Stimulated activated CD8-positive, alpha-beta memory T cell treated with anti-CD3 and anti-CD28 coated beads, Interleukin-15, amount 100 ng/mL, for 4 hours (primary cell): ENCODE results near the gene FBXO42.

Source experiments
- DNase-seq, 2 donors: peaks; one replicate each; pipeline ENCODE4 v3.0.0-alpha.2; 2020; ENCODE audit warnings: low read depth in 2 of 2

FBXO42 gene

DNA sequence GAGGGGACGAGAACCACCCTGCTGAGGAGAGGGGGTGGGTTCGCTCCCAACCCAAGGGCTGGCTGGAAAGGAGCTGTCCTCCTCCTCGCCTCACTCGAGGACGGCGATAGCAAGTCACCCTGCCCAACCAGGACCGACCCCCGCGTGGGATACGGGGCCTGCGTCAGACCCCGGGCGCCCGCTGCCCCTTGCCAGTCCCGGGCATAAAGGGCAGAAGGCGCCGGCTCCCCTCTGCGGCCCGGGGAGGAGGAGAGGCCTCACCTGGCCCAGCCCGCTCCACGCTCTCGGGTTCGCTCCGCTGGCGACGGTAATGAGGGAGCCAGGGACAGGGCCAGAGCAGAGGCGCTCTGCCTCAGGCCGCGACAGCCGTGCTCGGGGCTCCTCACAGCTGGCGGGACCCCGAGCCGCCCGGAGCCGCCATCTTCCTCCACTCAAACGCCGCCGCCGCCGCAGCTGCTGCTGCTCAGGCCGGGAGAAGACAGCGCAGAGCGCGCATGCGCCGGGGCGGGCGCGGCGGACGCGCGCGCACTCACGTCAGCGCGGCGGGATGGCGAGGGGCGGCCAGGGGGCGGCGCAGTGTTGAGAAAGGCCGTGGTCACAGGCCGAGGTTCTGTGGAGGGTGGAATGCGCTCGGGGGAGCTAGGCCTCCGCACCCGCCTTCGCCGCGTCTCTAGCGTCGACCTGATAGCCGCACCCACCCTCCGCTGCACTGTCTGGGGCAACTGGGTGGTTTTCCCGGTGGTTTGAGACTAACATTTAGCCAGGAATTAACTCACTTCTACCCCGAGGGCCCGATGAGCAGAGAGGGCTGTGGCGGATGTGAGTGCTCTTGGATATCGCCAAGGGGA is at the start of gene FBXO42:
Gene FBXO42 (minus strand): TSS at position 487 of the 848 bp plus-strand sequence. CDS start 37,062 bp downstream, outside the sequence.
- DNase-seq: peak; percentile 73 to 90

DNA sequence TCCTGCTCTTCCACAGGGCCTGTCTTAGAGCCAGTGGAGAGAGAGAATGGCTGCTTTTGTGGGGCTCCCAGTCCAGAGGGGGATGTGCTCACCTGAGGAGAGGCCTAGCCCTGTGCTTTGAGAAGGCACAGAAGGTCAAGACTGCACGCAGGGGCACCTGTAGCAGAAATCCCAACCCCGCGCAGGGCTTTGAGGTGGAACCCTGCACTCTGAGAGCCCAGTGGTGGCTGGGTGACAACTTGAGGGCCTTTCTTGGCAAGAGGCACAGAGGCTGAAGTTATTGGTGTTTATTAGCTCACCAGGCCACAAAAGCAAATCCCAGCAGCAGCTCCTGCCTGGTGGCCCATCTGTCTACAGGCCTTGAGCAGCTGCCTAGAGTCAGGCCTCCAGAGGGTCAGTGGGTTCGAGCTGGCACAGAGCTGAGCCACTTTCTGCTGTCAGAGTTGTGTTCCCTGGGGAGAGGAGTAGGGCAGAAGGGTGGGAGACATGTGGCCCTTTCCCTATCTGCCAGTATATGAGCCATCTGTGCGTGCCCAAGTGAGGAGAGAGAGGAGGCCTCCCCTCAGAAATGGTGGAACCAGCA is 46.2 kb upstream of the FBXO42 start:
- DNase-seq: no peak

DNA sequence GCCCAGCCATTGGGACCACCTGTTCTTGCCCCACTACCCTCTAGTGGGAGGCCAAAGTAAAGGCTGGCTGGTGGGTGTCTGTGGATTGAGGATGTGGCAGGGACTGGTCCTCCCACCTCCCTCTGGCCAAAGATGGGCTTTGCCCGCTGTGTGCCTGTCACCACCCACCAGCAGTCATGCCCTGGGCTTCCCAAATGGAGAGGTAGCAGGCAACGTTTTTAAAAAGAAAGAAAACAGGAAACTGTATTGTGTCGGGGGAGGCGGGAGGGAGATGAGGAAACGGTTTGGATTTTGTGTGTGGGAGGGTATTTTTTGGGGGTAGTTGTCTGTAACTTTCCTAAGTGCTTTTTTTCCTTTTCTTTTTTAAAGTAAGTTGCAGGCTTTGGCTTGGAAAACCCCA is 44.8 kb upstream of the FBXO42 start:
- no peak for DNase-seq

DNA sequence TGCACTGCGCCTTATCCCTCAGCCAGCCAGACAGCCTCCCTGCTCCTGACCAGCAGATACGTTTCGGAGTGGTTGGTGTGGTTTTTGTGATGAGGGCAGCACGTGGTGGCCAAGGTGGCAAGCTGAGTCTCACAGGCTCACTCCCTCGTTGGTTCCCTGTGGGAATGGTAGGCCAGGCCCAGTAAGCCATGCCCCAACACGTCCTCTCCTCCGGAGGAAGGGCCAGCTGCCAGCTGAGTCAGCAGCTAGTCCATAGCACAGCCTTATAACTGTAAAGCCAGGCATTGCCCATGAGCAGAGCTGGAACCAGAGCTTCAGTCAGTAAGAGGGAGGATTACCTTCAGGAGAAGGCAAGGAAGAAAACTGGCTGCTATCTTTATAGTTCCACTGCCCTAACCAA is 44.3 kb upstream of the FBXO42 start:
- no peak for DNase-seq

DNA sequence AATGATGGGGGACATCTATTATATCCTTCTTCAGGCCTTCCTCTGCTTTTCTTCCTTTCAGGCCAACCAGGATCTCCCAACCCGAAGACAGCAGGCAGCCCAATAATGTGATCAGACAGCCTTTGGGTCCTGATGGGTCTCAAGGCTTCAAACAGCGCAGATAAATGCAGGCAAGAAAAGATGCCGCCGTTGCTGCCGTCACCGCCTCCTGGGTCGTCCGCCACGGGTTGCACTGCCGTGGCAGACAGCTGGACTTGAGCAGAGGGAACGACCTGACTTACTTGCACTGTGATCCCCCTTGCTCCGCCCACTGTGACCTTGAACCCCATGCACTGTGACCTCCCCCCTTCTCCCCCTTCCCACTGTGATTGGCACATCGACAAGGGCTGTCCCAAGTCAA is 42.7 kb upstream of the FBXO42 start:
- no peak for DNase-seq

DNA sequence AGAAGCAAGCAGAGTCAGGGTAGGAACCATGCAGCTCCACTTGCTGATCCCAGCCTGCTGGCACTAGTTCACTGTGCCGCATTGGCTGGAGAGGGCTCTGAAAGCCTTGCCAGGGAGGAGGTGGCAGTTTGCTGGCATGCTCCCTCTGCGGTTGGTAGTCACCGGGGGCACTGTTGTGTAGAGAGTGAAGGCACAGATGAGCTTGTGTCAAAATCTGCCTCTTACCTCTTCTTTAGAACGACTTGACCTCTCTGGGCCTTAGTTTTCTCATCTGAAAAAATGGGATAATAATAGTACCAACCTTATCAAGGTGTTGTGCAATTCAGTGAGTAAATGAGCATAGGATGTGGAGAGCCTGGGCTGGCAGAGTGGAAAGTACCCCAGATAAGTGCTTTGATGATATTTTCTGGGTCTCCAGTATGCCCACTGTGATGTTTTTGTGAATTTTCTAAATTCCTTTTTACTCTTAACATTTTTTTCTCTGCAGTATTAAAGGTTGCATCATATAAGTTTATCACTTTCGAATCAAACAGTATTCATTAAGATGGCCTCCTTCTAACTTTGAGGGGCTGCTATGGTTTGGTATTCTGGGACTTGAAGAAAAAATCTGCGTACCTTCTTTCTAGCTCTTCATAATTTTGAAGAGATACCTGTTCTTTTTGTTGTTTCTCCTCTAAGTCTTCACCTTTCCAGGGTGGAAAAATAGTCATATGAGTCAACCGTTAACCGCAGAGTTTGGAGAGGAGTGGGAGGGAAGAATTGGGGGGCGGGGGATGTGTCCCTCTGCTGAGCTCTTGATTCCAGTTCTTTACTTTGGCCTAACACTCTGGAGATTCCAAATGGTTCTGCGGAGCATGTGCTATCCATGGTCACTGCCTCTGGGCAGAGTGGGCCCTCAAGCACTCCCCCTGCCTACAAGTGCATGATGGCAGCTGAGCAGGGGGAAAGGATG is 41.6 kb upstream of the FBXO42 start:
- no peak for DNase-seq

DNA sequence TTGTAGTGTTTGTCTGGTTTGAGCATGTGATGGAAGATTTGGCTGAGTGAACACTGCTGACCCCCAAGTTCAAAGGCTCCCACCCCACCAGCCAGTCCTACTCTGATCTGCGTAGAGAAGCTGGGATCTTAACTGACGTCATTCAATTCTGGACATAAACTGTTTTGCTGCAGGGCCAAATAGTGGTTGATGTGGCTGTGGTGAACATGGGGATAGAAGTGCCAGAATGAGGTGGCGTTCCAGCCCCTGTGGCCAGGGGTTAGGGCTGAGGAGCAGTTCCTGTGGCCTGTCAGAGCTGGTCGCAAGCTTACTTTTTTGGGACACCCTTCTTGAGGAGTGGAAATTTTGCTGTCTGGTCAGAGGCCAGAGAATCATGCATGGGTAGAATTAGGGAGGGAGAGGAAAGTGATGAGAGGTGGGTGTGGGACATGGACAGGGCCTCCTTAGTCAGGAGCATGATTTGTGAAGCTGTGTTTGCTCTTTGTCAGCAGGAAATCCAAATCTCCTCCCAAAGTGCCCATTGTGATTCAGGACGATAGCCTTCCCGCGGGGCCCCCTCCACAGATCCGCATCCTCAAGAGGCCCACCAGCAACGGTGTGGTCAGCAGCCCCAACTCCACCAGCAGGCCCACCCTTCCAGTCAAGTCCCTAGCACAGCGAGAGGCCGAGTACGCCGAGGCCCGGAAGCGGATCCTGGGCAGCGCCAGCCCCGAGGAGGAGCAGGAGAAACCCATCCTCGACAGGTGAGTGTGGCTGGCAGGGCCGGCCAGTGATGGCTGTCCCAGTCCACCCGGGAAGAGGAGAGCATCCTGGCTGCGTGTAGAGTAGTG is 40.7 kb upstream of the FBXO42 start:
- DNase-seq: no peak

DNA sequence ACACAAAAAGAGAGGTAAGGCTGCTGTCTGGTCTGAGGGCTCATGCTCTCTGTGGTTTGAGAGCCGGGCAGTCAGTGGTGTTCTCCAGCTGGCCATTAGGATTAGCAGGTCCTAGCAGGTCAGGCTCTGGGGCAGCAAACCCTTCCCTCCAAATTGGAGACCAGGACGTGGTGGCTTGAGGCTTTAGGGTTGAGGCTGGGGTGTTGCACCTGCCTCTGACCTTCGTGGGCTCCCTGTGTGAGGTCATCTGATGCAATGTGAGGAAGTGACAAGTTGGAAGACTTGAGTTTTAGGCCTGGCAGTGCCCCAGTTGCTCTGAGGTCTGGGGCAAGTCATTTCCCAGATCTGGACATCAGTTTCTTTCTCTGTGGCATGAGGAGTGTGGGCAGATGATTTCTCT is 39.1 kb upstream of the FBXO42 start:
- no peak for DNase-seq

DNA sequence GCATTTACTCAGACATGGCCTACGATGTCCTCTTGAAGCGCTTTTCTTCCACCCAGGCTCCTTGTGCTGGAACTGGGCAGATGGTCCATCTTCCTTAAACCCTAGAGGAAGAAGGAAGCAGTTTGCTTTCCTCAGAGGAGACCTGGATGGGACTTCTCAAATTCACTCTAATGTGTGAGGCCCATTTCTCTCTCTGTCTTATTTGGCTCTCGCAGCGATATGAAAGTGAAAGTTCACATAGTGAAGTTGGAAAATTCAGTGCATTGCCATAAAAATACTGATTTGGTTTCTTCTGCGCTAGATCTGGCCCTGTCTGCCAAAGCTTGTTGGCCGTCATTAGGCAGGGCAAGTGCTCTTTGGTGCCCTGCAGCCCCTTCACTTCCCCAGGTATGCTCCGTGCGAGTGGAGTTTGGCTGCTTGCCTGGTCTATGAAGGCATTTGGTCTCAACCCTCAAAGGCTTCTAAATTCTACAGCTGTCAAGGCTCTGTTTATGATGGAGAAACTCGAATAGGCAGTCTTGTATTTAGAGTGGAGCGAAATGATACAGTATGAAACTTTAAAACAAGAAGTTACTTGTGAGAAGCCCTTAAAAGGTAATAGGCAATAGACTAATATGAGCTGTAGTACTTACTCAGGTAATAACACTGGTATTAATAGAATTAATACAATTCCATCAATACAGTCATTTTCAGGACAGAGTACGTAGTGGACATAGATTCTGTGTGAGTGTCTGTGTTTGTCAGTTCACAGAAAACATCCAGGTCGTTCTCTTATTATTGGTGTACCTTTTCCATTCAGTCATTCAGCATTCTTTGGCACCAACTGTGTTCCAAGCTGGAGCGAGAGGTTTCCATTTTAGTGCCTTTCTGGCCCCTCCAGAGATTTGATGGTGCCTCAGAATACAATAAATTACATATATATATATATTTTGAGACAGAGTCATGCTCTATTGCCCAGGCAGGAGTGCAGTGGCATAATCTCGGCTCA is 35.2 kb upstream of the FBXO42 start:
- no peak for DNase-seq

DNA sequence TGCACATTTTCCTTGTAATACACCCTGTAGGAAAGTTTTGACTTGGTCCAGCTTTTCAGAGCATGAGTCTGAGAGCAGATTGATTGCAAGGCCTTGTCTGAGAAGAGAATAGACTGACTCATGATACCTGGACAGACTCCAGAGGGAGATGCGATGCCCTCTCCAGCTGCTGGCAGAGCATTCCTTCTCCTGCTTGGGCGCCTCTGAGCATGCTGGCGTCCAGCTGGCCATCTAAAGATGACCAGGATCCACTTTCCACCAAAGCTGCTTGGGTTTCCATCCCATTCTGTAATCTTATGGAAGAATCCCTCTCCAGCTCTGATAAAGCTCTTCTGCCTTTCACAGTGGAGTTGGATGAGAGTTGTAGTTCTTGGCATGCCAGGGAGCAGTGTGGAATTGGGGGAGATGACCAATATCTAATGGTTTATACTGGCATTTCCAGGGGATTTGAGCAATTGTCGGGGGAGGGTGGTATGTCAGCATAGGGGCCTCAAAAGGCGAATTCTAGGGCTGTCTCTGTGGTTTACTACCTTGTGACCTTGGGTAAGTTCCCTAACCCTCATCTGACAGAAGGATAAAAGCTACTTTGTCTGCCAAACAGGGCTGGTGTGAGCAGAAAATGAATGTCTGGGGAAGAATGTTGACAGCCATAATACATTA is 34.3 kb upstream of the FBXO42 start:
- DNase-seq: no peak

DNA sequence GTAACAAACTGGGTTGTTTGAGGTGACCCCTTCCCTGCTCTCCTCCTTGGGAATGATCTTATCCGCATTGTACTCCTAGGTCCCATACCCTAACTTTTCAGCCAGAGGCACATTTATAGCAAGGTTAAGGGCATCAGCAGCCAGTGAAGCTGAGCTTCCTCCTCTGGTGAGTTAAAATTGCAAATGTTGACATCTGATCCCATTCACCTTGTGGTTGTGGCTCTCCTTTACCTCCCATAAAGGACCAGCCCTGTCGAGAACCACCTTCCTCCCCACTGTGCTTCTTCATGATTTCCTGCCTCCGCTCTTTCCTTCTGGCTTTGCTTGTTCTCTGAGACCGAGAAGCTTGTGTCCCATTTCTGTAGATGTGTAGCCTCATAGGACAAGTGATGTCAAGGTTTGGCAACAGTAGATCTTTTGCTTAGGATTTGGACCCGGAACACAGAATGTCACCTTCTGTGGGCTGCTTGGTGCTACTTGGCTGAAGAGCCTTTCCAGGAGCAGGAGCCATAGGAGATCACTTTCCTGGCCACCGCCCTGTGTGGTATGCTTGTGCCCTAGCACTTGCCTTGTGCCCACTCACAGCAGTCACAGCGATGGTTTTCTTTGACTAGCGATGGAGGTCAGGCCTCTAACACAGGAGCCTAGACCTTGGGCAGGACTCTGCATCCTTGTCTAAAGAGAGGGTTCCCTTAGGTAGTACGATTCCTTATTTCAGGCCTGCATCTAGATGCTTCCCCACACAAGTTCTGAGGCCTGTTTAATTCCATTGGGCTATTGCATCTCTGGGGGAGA is 33.6 kb upstream of the FBXO42 start:
- no peak for DNase-seq

DNA sequence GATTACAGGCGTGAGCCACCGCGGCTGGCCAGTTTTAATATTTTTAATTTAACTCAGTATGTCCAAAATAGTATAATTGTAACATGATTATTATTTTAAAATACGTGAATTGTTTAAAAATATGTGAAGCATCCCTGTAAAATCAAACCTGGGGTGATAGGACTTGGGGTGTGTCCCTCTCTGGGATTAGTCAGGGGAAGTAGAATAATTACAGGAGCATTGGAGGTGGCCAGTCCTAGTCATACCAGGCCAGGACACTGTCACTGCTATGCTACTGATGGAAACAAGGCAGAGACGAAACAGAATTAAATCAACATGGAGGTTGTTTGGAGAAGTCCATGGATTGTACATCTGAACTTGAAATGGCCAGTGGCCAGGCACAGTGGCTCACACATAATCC is 31.6 kb upstream of the FBXO42 start:
- DNase-seq: no peak

DNA sequence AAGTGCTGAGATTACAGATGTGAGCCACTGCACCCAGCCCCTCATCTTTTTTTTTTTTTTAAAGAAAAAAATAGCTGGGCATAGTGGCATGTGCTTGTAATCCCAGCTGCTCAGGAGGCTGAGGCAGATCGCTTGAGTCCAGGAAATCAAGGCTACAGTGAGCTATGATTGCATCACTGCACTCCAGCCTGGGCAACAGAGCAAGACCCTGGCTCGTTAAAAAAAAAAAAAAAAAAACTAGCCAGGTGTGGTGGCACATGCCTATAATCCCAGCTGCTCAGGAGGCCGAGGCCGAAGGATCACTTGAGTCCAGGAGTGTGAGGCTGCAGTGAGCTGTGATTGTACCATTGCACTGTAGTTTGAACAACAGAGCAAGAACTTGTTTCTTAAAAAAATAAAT is 28.6 kb upstream of the FBXO42 start:
- no peak for DNase-seq

DNA sequence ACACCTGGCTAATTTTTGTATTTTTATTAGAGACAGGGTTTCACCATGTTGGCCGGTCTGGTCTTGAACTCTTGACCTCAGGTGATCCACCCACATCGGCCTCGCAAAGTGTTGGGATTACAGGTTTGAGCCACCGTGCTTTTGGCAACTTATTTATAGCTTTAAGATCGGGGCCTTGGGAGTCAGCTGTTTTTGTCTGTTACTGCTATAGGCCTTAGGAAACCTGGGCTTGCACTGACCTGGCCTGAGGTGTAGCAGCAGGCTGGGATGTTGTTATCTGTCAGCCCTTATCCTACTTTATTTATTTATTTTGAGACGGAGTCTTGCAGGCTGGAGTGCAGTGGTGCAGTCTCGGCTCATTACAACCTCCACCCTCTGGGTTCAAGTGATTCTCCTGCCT is 26.2 kb upstream of the FBXO42 start:
- no peak for DNase-seq

DNA sequence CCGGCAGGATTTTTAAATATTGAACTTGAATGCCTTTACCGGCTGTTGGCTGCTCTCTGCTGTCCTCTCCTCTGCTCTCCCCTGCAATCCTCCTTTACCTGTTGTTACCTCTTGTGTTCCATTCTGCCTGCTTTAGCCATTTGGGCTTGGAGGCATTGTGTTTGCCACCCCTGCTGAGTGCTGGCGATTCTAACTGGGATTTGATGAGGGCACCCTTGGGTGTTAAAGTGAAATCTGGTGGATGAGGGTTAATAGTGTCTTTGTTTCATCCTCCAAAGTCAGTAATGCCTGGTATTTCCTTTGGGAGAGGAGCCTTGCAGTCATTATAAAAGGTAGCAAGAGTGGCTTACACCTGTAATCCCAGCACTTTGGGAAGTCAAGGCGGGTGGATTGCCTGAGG is 24.7 kb upstream of the FBXO42 start:
- no peak for DNase-seq

DNA sequence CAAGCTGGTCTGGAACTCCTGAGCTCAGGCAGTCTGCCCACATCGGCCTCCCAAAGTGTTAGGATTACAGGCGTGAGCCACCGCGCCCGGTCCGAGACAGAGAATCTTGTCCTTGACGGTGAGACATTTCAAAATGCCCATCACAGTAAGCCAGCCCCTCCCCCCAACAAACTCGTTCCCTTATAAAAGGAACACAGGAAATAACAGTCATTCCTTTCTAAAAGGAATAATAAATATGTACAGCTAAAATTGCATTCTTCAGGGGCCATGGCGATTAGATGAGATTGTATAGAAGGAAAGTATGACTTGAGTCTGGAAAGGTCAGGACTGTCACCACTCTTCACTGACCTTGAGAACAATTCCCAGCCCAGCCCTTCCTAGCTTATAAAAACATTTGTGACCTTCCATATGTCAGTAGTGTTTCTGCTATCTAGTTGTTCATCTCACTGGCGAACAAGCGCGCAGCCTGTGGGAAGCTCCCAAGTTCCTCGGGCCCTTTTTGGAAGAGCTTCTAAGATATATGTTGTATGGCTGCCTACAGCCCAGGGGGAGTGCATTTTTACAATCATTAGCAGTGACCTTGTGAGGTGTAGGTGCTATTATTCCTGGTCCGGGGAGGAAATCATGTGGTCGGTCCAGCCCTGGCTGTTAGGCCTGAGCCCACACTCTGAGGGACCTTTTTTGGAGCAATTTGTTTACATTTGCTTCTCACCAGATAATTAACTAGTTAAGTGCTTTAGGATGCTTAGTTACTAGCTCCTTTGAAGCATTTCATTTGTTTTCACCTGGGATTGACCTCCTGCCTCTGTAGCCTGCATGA is 23.5 kb upstream of the FBXO42 start:
- DNase-seq: no peak

DNA sequence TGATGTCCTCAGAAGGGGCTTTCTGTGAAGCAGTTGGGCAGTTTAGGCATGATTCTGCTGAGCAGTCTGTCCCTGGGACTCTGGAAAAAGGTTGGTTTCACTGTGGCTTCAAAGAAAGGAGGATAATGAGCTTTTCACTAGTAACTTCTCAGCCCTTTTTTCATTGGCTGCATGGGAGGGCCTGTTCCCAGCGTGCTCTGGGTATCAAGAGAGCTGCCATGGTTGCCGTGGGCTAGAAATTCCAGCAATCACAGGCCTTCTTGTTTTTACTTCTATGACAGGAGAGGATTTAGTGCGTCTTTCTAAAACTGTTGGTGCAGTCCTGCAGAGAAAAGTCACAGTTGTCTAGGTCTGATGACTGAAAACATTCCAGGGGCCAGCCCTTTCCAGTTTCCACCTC is 22.0 kb upstream of the FBXO42 start:
- no peak for DNase-seq
